ELF-1 (cell line): ENCODE measurements around the gene PTGES.
"Not testable (repeated sequence)": the region's sequence is repeated elsewhere in the genome, so short reads cannot be mapped to it uniquely, and the experiment has no call there.

Experiments
- DNase-seq: peaks from one replicate; pipeline ENCODE4 v3.0.0-alpha.2; 2016; ENCODE audit warnings: low read depth, low spot score

The PTGES gene

GRCh38 chr9:129752900-129753729, at the start of gene PTGES:
TSS of gene PTGES (minus strand) at chr9:129753042. CDS start at chr9:129753012, 30 bp downstream.
- DNase-seq: peak; percentile 77

DNA sequence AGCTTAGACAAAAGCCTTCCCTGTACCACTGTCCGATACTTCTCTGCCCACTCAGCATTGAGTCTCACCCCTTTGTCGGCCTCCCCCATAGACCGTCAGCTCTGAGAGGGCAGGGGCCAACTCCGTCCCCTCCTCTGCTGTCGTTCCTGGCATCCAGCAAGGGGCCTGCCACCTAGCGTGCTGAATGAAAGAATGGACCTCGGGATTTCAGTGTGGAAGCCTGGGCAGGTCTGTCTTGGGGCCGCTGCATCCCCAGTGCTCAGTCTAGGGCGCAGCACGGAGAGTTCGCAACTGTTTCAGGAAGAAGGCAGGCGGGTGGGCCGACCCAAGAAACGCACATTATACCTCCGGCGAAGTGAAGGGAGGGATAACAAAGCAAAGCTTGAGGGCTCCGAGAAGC, 48.7 kb upstream of the PTGES start:
- DNase-seq: peak; percentile 17

DNA sequence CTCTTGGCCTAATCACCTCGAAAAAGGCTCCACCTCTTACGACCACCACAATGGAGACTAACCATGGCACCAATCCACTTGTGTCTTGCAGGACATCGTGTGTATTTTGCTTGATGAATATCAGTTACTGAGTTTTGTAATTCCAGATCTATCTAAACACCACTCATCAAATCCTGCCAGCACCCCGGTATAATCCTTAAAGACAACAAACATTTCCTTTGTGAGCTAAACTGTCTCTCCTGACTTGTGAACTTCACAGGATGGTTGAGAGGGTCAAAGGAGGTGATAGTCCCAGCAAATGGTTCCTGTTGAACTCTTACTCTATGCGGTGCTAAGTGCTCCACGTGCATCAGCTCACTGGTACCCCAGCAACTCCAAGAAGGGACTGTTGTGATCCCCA, 46.1 kb upstream of the PTGES start:
- no peak for DNase-seq

DNA sequence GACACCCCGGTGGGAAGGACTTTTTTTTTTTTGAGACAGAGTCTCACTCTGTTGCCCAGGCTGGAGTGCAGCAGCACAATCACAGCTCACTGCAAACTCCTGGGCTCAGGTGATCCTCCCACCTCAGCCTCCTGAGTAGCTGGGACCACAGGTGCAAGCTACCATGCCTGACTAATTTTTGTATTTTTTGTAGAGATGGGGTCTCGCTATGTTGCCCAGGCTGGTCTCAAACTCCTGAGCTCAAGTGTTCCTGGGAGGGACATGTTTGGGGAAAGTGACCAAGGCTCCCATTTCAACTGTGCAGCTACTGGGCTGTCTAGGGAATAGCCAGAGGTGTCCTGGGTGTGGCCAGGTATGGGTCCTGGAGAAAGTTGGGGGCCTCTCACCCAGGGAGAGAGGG, 43.2 kb upstream of the PTGES start:
- not testable (repeated sequence) for DNase-seq

DNA sequence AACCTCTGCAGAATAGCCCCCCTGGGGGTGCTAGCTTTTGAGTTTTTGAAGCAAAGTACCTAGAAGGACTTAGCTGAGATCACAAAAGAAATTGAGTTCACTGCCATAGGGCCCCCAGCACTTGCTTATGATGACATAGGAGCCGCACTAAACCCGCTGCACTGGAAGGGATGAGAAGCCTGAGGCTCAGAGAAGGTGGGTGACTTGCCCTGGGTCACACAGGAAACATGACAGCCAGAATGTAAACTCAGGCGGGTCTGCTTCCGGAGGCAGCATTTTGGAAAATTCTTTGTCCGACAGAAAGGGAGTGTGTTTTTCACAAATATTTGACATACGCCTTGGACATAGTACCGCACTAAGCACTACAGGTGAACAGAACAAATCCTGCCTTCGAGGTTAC, 41.7 kb upstream of the PTGES start:
- no peak for DNase-seq

- no peak for DNase-seq
Observed at GRCh38 chr9:129786481-129786880, 33.6 kb upstream of the PTGES start.

GRCh38 chr9:129785866-129786265, 33.0 kb upstream of the PTGES start:
- no peak for DNase-seq

DNA sequence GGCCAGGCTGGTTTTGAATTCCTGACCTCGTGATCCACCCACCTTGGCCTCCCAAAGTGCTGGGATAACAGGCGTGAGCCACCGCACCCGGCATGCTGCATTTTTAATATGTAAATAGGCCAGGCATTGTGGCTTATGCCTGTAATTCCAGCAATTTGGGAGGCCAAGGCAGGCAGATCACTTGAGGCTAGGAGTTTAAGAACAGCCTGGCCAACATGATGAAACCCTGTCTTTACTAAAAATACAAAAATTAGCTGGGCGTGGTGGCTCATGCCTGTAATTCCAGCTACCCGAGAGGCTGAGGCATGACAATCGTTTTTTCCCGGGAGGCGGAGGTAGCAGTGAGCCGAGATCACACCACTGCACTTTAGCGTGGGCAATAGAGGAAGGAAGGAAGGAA, 32.1 kb upstream of the PTGES start:
- DNase-seq: not testable (repeated sequence)

DNA sequence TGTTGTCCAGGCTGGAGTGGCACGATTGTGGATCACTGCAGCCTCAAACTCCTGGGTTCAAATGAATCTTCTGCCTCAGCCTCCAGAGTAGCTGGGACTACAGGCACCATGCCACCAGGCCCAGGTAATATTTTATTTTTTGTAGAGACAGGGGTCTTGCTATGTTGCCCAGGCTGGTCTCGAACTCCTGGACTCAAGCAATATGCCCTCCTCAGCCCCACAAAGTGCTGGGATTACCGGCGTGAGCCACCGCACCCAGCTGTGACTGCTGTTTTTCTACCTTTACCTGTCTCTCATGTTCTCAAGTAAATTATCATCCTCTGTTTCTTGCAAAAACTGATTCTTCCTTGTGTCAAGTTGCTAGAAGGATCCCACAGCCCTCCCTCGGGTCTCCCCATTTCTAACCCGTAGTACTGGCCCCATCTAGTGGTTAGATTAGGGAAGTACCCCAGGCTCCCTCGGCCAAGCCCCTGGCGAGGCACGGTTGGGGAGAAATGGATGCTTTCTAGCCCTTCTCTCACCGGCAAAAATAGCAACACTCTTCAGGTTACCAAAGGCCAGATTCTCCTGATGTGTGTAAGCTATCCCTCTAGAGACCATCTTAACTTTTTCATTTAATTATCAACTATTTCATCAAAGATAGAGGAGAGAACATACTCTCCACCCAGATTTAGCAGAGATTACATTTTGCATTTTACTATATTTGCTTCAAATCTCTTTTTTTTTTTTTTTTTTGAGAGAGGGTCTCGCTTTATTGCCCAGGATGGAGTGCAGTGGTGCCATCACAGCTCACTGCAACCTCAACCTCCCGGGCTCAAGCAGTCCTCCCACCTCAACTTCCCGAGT, 30.9 kb upstream of the PTGES start:
- DNase-seq: peak; percentile 84

DNA sequence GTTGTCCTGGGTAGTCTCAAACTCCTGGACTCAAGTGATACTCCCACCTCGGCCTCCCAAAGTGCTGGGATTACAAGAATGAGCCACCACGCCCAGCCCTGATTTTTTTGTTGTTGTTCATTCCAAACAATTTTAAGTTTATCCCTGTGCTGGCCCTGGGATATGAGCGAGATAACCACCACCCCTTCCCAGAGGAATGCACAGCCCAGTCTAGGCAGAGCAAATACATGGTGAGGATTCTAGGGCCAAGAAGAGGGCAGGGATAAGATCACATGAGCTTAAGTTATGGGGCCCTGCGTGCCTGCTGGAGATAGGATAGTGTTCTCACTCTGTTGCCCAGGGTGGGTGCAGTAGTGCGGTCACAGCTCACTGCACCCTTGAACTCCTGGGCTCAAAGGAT, 29.1 kb upstream of the PTGES start:
- no peak for DNase-seq

DNA sequence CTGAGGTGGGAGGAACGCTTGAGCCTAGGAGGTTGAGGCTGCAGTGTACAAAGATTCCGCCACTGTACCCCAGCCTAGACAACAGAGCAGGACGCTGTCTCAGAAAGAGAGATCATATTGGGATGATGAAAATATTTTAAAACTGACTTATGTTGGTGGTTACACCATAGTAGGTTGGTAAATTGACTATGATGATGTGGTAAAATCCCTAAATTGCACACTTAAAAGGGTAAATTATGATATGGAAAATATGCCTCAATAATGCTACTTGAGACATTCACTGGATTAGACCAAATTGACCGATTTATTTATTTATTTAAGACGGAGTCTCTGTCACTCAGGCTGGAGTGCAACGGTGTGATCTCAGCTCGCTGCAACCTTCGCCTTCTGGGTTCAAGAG, 28.3 kb upstream of the PTGES start:
- DNase-seq: no peak

DNA sequence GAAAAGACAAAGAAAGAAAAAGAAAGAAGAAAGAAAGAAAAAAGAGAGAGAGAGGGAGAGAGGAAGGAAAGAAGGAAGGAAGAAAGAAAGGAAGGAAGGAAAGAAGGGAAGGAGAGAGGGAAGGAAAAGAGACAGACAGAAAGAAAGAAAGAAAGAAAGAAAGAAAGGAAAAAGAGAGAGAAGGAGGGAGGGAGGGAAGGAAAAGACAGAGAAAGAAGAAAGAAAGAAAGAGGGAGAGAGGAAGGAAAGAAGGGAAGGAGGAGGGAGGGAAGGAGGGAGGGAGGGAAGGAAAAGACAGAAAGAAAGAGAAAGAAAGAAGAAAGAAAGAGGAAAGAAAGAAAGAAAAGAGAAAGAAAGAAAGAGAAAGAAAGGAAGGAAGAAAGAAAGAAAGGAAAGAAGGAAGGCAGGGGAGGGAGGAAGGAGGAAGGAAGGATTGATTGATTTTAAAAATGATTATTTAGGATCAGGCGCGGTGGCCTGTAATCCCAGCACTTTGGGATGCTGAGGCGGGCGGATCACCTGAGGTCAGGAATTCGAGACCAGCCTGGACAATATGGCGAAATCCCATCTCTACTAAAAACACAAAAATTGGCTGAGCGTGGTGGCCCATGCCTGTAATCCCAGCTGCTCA, 26.8 kb upstream of the PTGES start:
- no peak for DNase-seq

DNA sequence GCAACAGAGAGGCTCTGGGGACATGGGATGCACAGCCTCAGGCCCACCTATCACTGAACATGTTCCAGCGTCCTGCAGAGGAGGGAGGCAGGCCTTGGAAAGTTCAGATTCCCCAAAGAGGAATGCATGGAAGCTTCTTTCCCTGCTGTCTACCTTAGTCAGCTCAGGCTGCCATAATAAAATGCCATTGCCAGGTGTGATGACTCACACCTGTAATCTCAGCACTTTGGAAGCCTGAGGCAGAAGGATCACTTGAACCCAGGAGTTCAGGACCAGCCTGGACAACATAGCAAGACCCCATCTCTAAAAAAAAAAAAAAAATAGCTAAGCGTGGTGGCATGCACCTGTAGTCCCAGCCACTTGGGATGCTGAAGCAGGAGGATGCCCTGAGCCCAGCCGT, 25.6 kb upstream of the PTGES start:
- DNase-seq: no peak

DNA sequence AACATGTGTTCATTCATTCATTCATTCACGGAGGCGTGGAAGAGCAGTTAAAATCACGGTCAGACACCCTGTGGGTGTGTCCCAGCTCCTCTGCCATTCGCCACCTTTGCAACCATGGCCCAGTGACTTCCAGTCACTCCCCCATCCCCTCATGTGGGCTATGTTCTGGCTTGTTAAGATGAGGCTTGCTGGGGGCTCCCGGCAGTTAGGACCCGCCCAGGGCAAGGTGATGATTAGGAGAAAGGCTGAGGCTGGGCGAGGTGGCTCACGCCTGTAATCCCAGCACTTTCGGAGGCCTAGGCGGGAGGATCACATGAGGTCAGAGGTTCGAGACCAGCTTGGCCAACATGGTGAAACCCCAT, 24.9 kb upstream of the PTGES start:
- no peak for DNase-seq

- peak; percentile 91 for DNase-seq
Observed at GRCh38 chr9:129776938-129777768, 24.3 kb upstream of the PTGES start.

GRCh38 chr9:129776566-129776937, 23.7 kb upstream of the PTGES start:
- no peak for DNase-seq

DNA sequence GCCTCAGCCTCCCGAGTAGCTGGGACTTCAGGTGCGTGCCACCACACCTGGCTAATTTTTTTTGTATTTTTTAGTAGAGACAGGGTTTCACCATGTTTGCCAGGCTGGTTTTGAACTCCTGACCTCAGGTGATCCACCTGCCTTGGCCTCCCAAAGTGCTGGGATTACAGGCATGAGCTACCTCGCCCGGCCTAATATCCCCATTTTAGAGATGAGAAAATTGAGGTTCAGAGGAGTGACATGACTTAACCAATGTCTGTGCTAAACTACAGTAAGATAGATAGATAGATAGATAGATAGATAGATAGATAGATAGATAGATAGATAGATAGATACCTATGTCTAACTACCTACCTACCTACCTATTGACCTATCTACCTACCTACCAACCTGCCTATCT, 23.3 kb upstream of the PTGES start:
- DNase-seq: not testable (repeated sequence)

GRCh38 chr9:129775448-129775798, 22.6 kb upstream of the PTGES start:
- DNase-seq: no peak

GRCh38 chr9:129774791-129775447, 22.1 kb upstream of the PTGES start:
- DNase-seq: no peak

DNA sequence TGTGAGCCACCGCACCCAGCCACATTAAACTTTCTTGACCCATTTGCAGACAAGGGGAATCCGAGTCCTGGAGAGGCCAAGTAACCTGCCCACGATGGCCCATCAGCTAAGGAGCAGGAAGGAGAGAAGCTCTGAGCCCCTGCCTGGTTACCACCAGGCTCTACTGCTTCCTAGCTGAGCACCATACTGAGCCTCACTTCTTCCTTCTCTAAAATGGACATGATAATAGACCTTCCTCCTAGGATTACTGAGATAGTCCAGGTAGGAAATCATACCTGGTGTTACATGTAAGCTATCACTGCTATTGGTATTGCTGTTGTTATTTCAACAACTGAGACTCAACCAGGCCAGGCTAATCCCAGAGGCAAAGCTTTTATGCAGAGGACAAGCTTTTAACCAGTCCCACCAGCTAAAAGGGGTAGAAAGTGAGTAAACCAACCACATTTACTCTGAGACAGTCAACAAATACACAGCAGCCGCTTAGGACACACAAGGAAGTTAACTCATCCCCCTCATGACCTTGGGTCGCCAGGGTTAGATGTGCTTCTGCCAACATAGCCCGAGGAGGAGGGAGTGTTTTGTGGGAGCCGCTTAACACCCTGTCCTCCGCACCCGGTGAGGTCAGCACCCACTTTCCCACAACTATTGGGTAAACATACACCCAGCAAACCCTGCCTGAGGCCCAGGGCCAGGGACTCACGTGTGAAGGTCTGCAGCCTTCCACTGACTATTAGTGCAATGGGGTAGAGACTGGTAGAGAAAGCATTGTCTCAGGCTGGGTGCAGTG, 20.6 kb upstream of the PTGES start:
- no peak for DNase-seq
